GM18867 (cell line): ENCODE results near the gene MAMDC2.
"Not testable (repeated sequence)": the region's sequence is repeated elsewhere in the genome, so short reads cannot be mapped to it uniquely, and the experiment has no call there.

Experiments
- ATAC-seq: cut with Tn5 transposase; IDR thresholded peaks from one replicate; pipeline ENCODE4 v1.9.1; 2021; ENCODE audit warnings: mild to moderate bottlenecking, moderate library complexity; ENCODE audit not compliant: unreplicated experiment

The MAMDC2 gene

DNA sequence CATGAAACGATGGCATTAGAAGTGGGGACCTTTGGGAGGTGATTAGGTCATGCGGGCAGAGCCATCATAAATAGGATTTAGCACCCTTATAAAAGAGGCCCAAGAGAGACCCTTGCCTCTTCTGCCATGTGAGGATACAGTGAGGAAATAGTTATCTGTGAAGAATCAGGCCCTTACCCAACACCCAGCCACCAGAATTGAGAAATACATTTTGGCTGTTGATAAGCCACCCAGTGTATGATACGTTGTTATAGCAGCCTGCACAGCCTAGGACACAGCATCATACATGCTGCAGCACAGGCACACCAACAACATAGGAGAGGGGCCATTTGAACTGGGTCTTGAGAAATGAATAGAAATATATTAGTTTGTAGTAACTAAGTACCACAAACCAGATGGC is 8.0 kb upstream of the MAMDC2 start:
- ATAC-seq = no peak

GRCh38 chr9:70036641-70037040 is 7.0 kb upstream of the MAMDC2 start:
- no peak for ATAC-seq

GRCh38 chr9:70038171-70038621 is 5.5 kb upstream of the MAMDC2 start:
- not testable (repeated sequence) for ATAC-seq

- no peak for ATAC-seq
These were observed 3.2 kb upstream of the MAMDC2 start for GRCh38 chr9:70040376-70040903.

- ATAC-seq = no peak
These were observed 1.0 kb upstream of the MAMDC2 start for GRCh38 chr9:70042461-70043215.

- ATAC-seq = no peak
These were observed 363 bp upstream of the MAMDC2 start for GRCh38 chr9:70043285-70043684.

- no peak for ATAC-seq
These were observed 1.1 kb downstream of the MAMDC2 start for GRCh38 chr9:70044490-70045307.

DNA sequence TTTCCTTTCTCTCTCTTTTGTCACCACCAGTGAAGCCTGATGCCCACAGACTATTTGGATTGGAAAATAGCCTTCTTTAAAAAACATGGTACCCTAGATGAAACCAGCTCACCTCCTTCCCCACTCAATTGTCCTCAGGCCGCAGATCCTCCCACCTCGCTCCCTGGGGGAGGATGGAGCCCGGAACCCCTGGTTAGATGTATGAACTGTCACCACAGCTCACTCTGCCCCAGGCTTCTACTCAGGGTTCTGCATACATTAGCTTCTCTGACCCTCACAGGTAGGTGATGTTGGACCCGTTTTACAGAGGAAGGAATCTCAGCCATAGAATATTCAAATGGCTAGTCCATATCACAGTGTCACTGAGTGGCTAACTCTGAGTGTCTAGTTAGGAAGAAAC is 1.8 kb downstream of the MAMDC2 start:
- no peak for ATAC-seq

GRCh38 chr9:70046274-70047070 is 2.8 kb downstream of the MAMDC2 start:
- no peak for ATAC-seq

GRCh38 chr9:70049236-70049635 is 5.6 kb downstream of the MAMDC2 start:
- ATAC-seq = no peak

- ATAC-seq = no peak
These were observed 6.1 kb downstream of the MAMDC2 start for GRCh38 chr9:70049672-70050271.

GRCh38 chr9:70052768-70053167 is 9.1 kb downstream of the MAMDC2 start:
- ATAC-seq = no peak

- ATAC-seq = no peak
These were observed 10.2 kb downstream of the MAMDC2 start for GRCh38 chr9:70053864-70054263.

DNA sequence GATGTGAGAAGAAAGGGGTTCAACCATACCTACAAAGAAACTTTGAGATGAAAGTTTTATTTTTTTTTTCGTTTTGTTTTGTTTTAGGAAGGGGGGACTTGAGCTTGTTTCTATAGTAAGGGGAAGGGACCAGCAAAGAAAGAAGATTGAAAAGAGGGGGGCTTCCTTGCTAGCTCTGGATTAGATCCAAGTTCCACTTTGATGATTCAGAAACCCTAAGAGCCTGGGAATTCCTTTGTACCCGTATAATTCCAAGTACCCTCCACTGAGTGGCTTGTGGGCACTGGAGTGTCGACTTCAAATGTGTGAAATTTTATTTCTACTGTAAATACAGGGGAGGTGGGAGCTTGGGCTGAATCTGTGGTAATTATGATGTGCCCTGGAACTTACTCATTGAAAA is 10.9 kb downstream of the MAMDC2 start:
- no peak for ATAC-seq

GRCh38 chr9:70055406-70056210 is 12.0 kb downstream of the MAMDC2 start:
- no peak for ATAC-seq

- no peak for ATAC-seq
These were observed 12.7 kb downstream of the MAMDC2 start for GRCh38 chr9:70056211-70056944.

- ATAC-seq = no peak
These were observed 15.0 kb downstream of the MAMDC2 start for GRCh38 chr9:70058569-70059116.

DNA sequence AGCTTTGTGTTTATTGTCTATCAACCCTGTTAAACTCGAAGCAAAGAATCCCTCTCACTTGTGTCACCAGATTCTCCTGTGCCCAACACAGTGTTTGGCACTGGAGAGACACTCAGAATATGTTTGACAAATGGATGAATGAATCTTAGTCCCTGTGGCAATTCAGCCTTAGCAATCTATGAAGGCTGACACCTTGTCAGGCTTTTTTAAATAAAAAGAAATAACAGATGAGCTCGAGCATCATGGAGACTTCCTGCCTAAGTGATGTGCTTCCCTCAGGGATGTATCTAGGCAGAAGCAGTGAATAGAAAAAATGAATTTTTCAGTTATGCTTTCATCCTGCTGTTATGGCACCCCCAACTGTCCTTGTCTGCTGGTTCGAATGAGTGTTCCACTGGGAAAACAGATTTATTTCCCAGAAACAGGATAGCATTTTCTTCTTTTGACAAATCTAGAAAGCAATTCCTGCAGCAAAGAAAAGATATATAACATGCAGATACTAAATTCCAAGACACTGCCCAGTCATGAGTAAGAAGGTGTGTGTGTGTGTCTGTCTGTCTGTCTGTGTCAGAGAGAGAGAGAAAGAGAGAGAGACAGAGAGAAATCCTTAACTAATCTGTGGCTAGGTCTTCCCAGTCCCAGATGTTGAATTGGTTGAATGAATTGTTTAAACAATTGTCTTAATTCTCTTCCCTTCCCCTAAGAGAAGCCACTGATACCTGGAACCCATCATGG is 16.7 kb downstream of the MAMDC2 start:
- ATAC-seq = no peak
